HG03571 (cell line): Measurements from ENCODE around the gene SDR9C7.
"Not testable (repeated sequence)": the region's sequence is repeated elsewhere in the genome, so short reads cannot be mapped to it uniquely, and the experiment has no call there.

Experiments used
- ATAC-seq: cut with Tn5 transposase; IDR thresholded peaks from one replicate; pipeline ENCODE4 v1.9.1; 2021; ENCODE audit not compliant: unreplicated experiment

Gene SDR9C7

GRCh38 chr12:56954057-56954957 lies 20.1 kb upstream of the SDR9C7 start:
- no peak for ATAC-seq

DNA sequence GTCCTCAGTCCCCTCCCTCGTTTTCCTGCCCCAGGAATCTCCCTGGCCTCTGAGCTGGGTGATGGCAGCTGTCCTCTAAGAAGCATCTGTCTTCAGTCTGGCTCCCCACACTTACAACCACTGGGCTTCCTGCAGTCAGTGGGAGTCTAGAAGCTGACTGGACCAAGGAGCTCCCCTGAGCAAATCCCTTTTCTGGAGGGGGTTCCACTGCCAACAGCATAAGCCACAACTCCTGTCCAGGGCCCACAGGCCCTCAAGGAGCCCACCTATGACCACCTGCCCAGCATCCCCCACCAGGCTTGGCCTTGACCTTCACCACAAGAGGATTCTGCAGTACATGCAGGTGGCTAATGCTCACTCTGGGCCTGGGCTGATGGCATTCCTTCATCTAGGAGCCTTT lies 19.1 kb upstream of the SDR9C7 start:
- no peak for ATAC-seq

- no peak for ATAC-seq
These were observed 17.6 kb upstream of the SDR9C7 start for GRCh38 chr12:56951582-56952339.

DNA sequence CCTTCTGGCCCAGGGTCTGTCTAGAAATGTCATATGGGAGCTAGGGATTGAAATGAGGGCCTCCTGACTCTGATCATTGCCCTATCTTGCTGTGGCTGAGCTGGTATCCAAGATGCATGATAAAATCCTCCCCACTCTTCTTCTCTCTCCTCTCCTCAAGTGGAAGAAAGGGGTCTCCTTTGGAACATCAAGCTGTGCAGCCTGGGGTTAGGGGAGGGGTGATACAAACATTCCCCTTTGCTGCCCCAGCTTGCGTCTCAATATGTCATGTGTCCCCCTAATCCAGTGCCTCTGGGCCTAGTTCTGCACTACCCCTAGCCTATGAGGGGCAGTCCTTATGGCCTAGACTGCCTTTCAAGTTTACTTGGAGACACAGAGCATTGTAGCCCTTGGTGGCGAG lies 14.7 kb upstream of the SDR9C7 start:
- ATAC-seq: no peak

DNA sequence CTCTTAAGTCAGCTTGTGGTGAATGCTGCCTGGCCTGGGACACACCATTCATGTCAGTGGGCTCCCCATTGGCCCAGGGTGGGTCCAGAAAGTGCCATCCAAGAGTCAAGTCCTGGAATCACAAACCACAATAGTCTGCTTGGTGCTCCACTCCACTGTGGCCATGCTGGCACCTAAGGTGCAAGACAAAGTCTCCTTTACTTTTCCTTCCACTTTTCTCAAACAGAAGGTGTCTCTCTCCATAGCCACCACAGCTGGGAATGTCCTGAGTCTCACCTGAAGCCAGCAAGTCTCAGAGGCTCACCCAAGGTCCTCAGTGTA lies 14.2 kb upstream of the SDR9C7 start:
- ATAC-seq: no peak

- ATAC-seq: no peak
These were observed 13.6 kb upstream of the SDR9C7 start for GRCh38 chr12:56947633-56948456.

DNA sequence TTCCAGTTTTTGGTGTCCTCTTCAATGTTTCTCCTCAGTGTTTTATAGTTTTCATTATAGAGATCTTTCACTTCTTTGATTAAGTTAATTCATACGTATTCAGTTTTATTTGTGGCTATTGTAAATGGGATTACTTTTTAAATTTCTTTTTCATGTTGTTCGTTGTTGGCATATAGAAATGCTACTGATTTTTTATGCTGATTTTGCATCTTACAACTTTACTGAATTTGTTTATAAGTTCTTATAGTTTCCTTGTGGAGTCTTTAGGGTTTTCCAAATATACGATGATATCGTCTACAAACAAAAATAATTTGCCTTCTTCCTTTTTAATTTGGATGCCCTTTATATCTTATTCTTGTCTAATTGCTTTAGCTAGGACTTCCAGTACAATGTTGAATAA lies 9.7 kb upstream of the SDR9C7 start:
- no peak for ATAC-seq

DNA sequence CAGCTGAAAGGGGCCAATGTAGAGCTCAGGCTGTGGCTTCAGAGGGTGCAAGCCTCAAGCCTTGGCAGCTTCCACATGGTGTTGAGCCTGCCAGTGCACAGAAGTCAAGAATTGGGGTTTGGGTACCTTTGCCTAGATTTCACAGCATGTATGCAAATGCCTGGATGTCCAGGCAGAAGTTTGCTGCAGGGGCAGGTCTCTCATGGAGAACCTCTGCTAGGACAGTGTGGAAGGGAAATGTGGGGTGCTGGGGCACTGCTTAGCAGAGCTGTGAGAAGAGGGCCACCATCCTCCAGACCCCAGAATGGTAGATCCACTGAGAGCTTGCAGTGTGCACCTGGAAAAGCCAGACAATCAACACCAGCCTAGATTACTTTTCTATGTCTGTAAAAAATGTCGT lies 9.2 kb upstream of the SDR9C7 start:
- ATAC-seq: not testable (repeated sequence)

DNA sequence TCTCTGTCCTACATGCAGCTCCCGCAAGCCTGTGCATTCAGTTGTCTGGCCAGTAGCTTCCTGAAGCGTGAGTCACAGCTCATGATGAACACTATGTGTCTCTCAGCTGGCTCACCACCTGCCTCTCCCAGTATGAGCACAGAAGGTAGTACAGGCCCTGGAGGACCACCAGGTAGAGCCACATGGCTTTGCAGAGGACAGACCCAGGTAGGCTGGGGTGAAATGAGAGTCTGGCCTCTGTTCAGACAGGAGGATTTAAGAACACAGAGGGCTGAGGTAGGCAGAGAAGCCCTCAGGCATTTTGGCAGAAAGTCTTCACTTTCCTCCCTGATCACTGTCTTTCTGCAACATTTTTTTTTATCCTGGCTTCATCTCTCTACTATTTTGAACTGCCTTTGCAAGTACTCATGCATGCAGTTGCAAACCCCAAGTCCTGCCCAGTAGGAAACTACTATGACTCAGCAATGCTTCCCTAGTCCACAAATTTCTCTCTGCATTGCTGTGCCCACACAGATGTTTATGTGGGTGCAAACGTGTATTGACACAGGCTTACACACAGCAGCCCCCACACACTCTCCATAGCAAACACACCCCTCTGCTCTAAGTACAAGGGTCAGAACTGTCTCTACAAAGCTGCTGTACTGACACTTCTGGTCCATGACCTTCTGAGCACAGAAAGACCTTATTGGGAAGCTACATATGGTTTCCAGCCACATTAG lies 7.2 kb upstream of the SDR9C7 start:
- no peak for ATAC-seq

DNA sequence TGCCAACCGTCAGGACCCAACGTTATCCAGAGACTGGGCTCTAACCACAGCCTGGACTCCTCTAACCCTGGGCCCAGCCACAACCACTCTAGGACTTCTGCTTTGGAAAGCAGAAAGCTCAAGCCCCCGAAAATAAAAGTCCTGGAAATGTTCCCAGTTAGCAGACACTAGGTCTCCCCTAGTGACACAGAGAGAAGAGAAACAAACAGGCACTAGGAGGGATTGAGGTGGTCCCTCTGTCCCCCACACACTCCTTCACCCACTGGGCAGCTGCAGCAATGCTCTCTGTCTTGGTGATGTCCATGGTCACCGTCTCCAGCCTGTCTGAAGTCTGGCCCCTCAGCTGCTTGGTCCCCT lies 6.7 kb upstream of the SDR9C7 start:
- ATAC-seq: not testable (repeated sequence)

- no peak for ATAC-seq
These were observed 1.5 kb upstream of the SDR9C7 start for GRCh38 chr12:56935752-56936151.

- no peak for ATAC-seq
These were observed 949 bp upstream of the SDR9C7 start for GRCh38 chr12:56935157-56935556.

DNA sequence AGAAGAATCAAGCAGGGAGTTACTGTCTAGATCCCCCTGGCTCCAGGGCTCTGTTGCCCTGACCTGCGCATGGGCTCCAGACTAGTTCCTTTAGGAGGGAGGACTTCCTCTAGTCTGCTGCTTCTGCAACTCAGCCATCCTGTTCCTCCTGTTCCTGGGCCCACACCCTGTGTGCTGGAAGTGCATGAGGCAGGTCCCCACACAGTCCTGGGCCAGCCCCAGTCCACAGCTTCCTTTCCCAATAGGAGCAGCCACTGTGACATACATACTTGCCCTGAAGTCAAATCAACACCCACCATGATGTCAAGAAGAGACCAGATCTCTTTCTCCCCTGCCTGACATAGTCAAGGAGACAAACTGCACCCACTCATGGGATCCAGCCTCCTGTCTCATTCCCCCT lies 1.3 kb downstream of the SDR9C7 start:
- ATAC-seq: no peak

DNA sequence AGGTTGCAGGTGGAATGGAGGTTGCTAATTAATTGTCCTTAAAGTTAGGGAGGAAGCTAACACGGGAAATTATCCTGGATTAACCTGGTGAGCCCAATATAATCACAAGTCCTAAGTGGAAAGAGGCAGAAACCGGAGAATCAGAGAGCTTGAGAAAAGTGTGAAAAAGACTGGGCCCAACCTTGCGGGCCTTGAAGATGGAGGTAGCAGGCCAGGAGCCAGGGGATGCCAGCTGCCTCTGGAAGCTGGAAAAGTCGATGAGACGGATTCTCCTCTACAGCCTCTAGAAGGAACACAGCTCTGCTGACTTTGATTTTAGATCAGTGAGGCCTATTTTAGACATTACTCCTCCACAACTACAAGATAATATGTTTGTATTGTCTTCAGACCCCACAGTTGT lies 2.1 kb downstream of the SDR9C7 start:
- no peak for ATAC-seq

DNA sequence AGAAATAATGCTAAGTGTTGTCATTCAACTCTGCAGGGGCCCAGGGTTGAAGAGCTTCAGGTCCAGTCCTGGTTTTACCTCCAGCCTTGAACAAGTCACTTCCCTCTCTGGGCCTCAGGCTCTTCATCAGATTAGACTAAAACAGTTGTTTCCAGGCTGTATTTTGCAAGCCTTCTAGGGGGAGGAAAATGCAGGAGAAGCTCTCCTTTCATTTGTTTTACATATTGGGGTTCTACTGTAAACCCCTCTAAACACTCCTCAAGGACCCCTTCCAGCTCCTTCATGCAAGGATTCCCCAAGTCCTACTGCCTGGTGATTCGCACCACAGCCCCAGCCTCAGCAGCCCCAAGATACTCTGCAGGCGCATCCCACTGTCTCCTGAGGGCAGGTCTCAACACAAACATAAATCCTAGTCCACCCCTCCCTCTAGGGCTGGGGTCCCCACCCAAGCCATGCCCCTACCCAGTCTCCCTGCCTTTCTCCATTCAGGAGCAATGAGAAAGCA lies 2.7 kb downstream of the SDR9C7 start:
- no peak for ATAC-seq

DNA sequence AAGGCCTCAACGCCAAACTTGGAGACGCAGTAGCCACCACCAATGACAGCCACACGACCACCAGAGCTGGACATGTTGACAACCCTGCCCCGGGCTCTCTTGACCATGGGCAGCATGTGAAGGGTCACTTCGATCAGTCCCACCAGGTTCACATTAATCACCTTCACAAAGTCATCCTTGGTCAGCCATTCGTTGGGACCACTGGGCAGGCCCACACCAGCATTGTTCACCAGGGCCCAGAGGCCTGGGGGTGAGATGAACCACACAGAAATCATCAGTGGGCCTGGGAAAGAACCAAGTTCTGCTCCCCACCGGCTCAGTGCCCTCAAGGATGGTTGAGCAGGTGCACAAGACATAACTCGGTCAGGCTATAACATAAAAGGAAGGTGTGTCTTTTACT lies 4.0 kb downstream of the SDR9C7 start:
- no peak for ATAC-seq

- ATAC-seq: no peak
These were observed 4.4 kb downstream of the SDR9C7 start for GRCh38 chr12:56929780-56930179.

GRCh38 chr12:56928262-56928661 lies 5.9 kb downstream of the SDR9C7 start:
- ATAC-seq: no peak

GRCh38 chr12:56927281-56927680 lies 6.9 kb downstream of the SDR9C7 start:
- no peak for ATAC-seq

- no peak for ATAC-seq
These were observed 12.2 kb downstream of the SDR9C7 start for GRCh38 chr12:56922031-56922430.

- ATAC-seq: no peak
These were observed 12.9 kb downstream of the SDR9C7 start for GRCh38 chr12:56921346-56921745.
